HCT116 (cell line): ENCODE measurements around the gene UCHL5. TPM values are rescaled to one million over a fixed set of nuclear protein-coding genes. Genes with fewer than 3 reads are reported as not detected.

Experiments
- ATAC-seq: fragments of 200-7000 bp; cut with Tn5 transposase; 2 replicates; pipeline ENCODE4 v1.9.1; 2020; ENCODE audit warnings: mild to moderate bottlenecking, moderate library complexity
- BruUV-seq: library from RNA; stranded (reverse); fragments of 400-500 nt; replicated peaks from 2 replicates; lab custom pipeline; 2021; lab: Mats Ljungman, UMichigan
- CTCF ChIA-PET: fragments of 300-600 bp; sonication (Branson Sonifier 250); formaldehyde crosslinking; loops from one replicate; lab custom pipeline; 2021; ENCODE audit warnings: antibody characterized with exemption; lab: Charles Lee
- POLR2A ChIA-PET: fragments of 300-600, 350-600 bp; sonication (Branson Sonifier 250); formaldehyde crosslinking; loops from one replicate; lab custom pipeline; 2021; ENCODE audit warnings: antibody characterized with exemption; lab: Charles Lee
- RAD21 ChIA-PET, 2 experiments: fragments of 300-600 bp; sonication (Branson Sonifier 250); formaldehyde crosslinking; loops; one replicate each; lab custom pipeline; 2023; ENCODE audit warnings: low total read pairs in 2 of 2; ENCODE audit not compliant: uncharacterized antibody in 2 of 2, unreplicated experiment in 2 of 2, low non-redundant PET in 1 of 2; lab: Charles Lee
- DNase-seq: peaks from one replicate; pipeline ENCODE4 v3.0.0-alpha.2; 2010; ENCODE audit warnings: low read depth, low spot score
- H2AFZ ChIP-seq: fragments of 200-600 bp; shearing (Covaris generic), sonication (generic); 2 replicates; pipeline ENCODE4 v1.6.1; 2017; ENCODE audit warnings: low read depth, mixed run types, mixed read lengths, antibody characterized with exemption, low read length; ENCODE audit not compliant: poor library complexity, severe bottlenecking
- H3K27ac ChIP-seq: 2 replicates; pipeline ENCODE4 v1.5.1; 2012; ENCODE audit warnings: low read depth, low read length
- H3K27me3 ChIP-seq: fragments of 200-600 bp; sonication (generic); 2 replicates; pipeline ENCODE4 v1.6.1; 2016; ENCODE audit warnings: mixed run types, low read length, mixed read lengths; ENCODE audit not compliant: insufficient read depth
- H3K36me3 ChIP-seq, 2 experiments: fragments of 200-500 bp in 1 of 2; fragments of 200-600 bp in 1 of 2; sonication (Bioruptor generic) in 1 of 2; sonication (generic) in 1 of 2; 2 replicates each; pipeline versions ENCODE4 v1.5.1 to v1.6.1; 2014 to 2016; ENCODE audit warnings: low read length in 2 of 2, inconsistent platforms in 1 of 2, mixed read lengths in 1 of 2, mixed run types in 1 of 2; ENCODE audit not compliant: insufficient read depth in 2 of 2, control insufficient read depth in 1 of 2
- H3K4me1 ChIP-seq, 2 experiments: fragments of 200-600 bp in 1 of 2; sonication (generic) in 1 of 2; 2 replicates each; pipeline versions ENCODE4 v1.5.1 to v1.6.1; 2012 to 2017; ENCODE audit warnings: low read length in 2 of 2, inconsistent platforms in 1 of 2, mild to moderate bottlenecking in 1 of 2, mixed read lengths in 1 of 2, mixed run types in 1 of 2, moderate library complexity in 1 of 2; ENCODE audit not compliant: insufficient read depth in 2 of 2, control insufficient read depth in 1 of 2
- H3K4me2 ChIP-seq: fragments of 200-600 bp; sonication (generic); 2 replicates; pipeline ENCODE4 v1.6.1; 2017; ENCODE audit warnings: mixed run types, low read length, mixed read lengths
- H3K4me3 ChIP-seq, 2 experiments: fragments of 200-600 bp in 1 of 2; sonication (generic) in 1 of 2; replicated peaks in 1 of 2; 2 replicates each; pipeline ENCODE4 v1.5.1; 2011 to 2016; ENCODE audit warnings: low read length in 2 of 2, control low read depth in 1 of 2, low read depth in 1 of 2, mild to moderate bottlenecking in 1 of 2, mixed read lengths in 1 of 2, mixed run types in 1 of 2
- H3K79me2 ChIP-seq: fragments of 200-600 bp; sonication (generic); 2 replicates; pipeline ENCODE4 v1.6.1; 2017; ENCODE audit warnings: mild to moderate bottlenecking, mixed run types, low read length, moderate library complexity, mixed read lengths; ENCODE audit not compliant: insufficient read depth
- H3K9ac ChIP-seq: fragments of 200-600 bp; sonication (generic); 2 replicates; pipeline ENCODE4 v1.6.1; 2016; ENCODE audit warnings: low read length, mixed read lengths
- H3K9me2 ChIP-seq: fragments of 200-600 bp; sonication (generic), shearing (Covaris generic); 2 replicates; pipeline ENCODE4 v1.6.1; 2017; ENCODE audit warnings: mixed run types, mild to moderate bottlenecking, moderate library complexity; ENCODE audit not compliant: insufficient read depth
- H3K9me3 ChIP-seq, 2 experiments: fragments of 200-500 bp in 1 of 2; fragments of 200-600 bp in 1 of 2; sonication (Bioruptor generic) in 1 of 2; sonication (generic) in 1 of 2; 2 replicates each; pipeline ENCODE4 v1.6.1; 2014 to 2017; ENCODE audit warnings: low read length in 2 of 2, mixed read lengths in 2 of 2, inconsistent platforms in 1 of 2, low read depth in 1 of 2, mild to moderate bottlenecking in 1 of 2, mixed run types in 1 of 2, moderate library complexity in 1 of 2; ENCODE audit not compliant: control insufficient read depth in 1 of 2, insufficient read depth in 1 of 2
- H4K20me1 ChIP-seq: fragments of 200-600 bp; sonication (generic), shearing (Covaris generic); 2 replicates; pipeline ENCODE4 v1.6.1; 2017; ENCODE audit warnings: mixed run types, mild to moderate bottlenecking, moderate library complexity; ENCODE audit not compliant: insufficient read depth
- CBX3 ChIP-seq: IDR thresholded peaks from 2 replicates; pipeline ENCODE4 v1.6.1; 2012; ENCODE audit warnings: low read depth
- CTCF ChIP-seq, 3 experiments: fragments of 200-600 bp in 1 of 3; sonication (generic) in 1 of 3; IDR thresholded peaks in 2 of 3; conservative IDR thresholded peaks in 1 of 3; 2 replicates each; pipeline ENCODE4 v1.5.1; 2012 to 2017; ENCODE audit warnings: low read depth in 2 of 3, low read length in 2 of 3, antibody characterized with exemption in 1 of 3, borderline replicate concordance in 1 of 3, control low read depth in 1 of 3, mild to moderate bottlenecking in 1 of 3, mixed read lengths in 1 of 3, mixed run types in 1 of 3, moderate library complexity in 1 of 3; ENCODE audit not compliant: insufficient read depth in 1 of 3
- EGR1 ChIP-seq: IDR thresholded peaks from 2 replicates; pipeline ENCODE4 v1.6.1; 2012; ENCODE audit warnings: low read depth
- ELF1 ChIP-seq: IDR thresholded peaks from 2 replicates; pipeline ENCODE4 v1.6.1; 2012; ENCODE audit warnings: low read depth, borderline replicate concordance
- EZH2 ChIP-seq: fragments of 200-600 bp; sonication (generic); IDR thresholded peaks from 2 replicates; pipeline ENCODE4 v1.6.1; 2017; ENCODE audit warnings: antibody characterized with exemption, mixed run types
- EZH2phosphoT487 ChIP-seq: fragments of 200-600 bp; IDR thresholded peaks from 2 replicates; pipeline ENCODE4 v1.6.1; 2018; ENCODE audit warnings: antibody characterized with exemption, borderline replicate concordance
- FOSL1 ChIP-seq: IDR thresholded peaks from 2 replicates; pipeline ENCODE4 v1.6.1; 2012; ENCODE audit warnings: low read depth
- JUND ChIP-seq: IDR thresholded peaks from 2 replicates; pipeline ENCODE4 v1.6.1; 2012
- POLR2A ChIP-seq: IDR thresholded peaks from 2 replicates; pipeline ENCODE4 v1.7.0; 2011; ENCODE audit warnings: borderline replicate concordance; ENCODE audit not compliant: insufficient read depth, insufficient read length; ENCODE audit errors: extremely low read depth
- SIN3A ChIP-seq: IDR thresholded peaks from 2 replicates; pipeline ENCODE4 v1.6.1; 2012; ENCODE audit warnings: low read depth
- SP1 ChIP-seq: IDR thresholded peaks from 2 replicates; pipeline ENCODE4 v1.6.1; 2012; ENCODE audit warnings: low read depth
- SRF ChIP-seq: IDR thresholded peaks from 2 replicates; pipeline ENCODE4 v1.6.1; 2012; ENCODE audit warnings: low read depth
- TCF7L2 ChIP-seq: IDR thresholded peaks from 2 replicates; pipeline ENCODE4 v1.7.0; 2011; ENCODE audit warnings: borderline replicate concordance, inconsistent platforms; ENCODE audit not compliant: insufficient read depth, insufficient read length; ENCODE audit errors: extremely low read depth
- ZFX ChIP-seq: fragments of 450-650 bp; IDR thresholded peaks from 2 replicates; pipeline ENCODE4 v1.6.1; 2017
- ZNF274 ChIP-seq: fragments of 200-500 bp; sonication (Bioruptor generic); IDR thresholded peaks from 2 replicates; pipeline ENCODE4 v1.6.1; 2014; ENCODE audit warnings: mild to moderate bottlenecking, low read depth, low read length, inconsistent platforms
- intact Hi-C: fragments of 100-400 bp; cut with micrococcal nuclease; formaldehyde crosslinking; loops from 2 replicates; pipeline ENCODE4 v1.10.0; 2022
- total RNA-seq: library from RNA; stranded (reverse); gene quantifications from one replicate; pipeline ENCODE4 v1.2.1, GENCODE V29; 2021; ENCODE audit not compliant: unreplicated experiment
- TF ChIP-seq, protein P1 (sequence below): IDR thresholded peaks from 2 replicates; pipeline ENCODE4 v1.6.1; 2012
- TF ChIP-seq, protein P2 (sequence below): IDR thresholded peaks from 2 replicates; pipeline ENCODE4 v1.6.1; 2012

UCHL5 gene
- total RNA-seq, 1 experiment from 2014 or later = 75.8 TPM

DNA sequence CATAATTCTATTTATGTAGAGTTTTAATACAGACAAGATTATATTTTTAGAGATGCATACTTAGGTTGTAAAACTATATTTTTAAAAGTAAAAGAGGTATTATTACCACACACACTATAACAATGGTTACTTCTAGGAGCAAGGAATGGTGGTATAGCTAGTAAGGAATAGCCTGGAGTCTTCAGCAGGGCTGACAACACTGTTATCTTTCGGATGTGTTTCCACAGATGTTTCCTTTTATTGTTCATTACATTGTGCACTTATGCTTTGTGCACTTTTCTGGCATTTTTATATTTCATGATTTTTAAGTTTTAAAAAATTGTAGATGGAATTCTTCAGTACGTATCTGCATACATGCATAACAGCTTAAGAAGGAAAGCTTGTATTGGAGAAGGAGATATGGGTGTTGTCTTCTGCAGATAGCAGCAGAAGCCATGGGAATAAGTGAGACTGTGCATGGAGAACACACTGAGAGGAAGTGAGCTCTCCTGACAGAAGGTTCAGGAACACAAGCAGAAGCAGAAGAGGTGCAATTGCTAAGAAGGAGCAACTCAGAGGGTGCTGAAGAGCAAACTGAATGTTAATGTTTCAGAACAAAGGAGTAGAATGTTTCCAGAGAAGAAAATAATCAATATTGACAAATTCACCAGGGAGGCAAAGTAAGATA lies 91.8 kb downstream of the UCHL5 start:
- BruUV-seq = no TSS peak
- intact Hi-C loops = no loop called here
- Histone ChIP-seq H3K4me2 (peak overlapping the region; percentile 30), H3K36me3 (peaks cover 0 to 5% of the 10 kb centered on the region in 2 experiments; a peak in 1 of 4 replicates), H3K4me1 (peaks cover 18 to 45% of the 10 kb centered on the region in 2 experiments), H3K9me2 (no peaks in the 10 kb centered on the region), H2AFZ (no peak overlapping the region), H3K79me2 (peaks cover 5% of the 10 kb centered on the region; the same call in 1 of the 2 replicates), H3K9ac (no peak overlapping the region), H3K4me3 (no peak overlapping the region), H3K27ac (peak overlapping the region; percentile 37; the same call in 1 of the 2 replicates), H3K9me3 (no peaks in the 10 kb centered on the region), H3K27me3 (no peaks in the 10 kb centered on the region), H4K20me1 (no peaks in the 10 kb centered on the region)
- DNase-seq (no peak), ATAC-seq (no peak)
- ChIA-PET POLR2A (no interaction called here), RAD21 (no interaction called here), CTCF (no interaction called here)
- TF ChIP-seq SIN3A = no peak
- TF ChIP-seq JUND = no peak
- no peak; the same call in 1 of the 2 replicates for TF ChIP-seq SP1

DNA sequence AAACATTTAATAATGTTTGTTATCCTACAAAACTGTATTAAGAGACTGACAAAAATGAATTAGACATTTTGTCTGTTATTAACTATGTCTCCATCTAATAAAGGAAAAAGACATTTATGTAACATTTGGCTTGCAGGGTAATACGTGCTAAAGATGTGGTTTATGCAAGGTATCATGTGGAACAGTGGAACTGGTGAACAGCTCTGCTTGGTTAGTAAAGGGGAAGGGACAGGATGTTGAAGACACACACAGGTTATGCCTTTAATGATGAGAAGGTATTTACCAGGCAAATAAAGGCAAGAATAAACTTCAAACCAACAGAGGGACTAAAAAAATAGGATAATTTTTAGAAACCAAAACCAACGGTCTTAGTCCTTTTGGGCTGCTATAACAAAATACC lies 93.1 kb downstream of the UCHL5 start:
- no TSS peak for BruUV-seq
- Histone ChIP-seq H3K79me2 (peaks cover 5% of the 10 kb centered on the region; the same call in 1 of the 2 replicates), H3K27me3 (no peaks in the 10 kb centered on the region), H3K27ac (no peak overlapping the region), H3K4me1 (peaks cover 8 to 35% of the 10 kb centered on the region in 2 experiments), H2AFZ (no peak overlapping the region), H3K9ac (no peak overlapping the region), H4K20me1 (no peaks in the 10 kb centered on the region), H3K4me3 (no peak overlapping the region), H3K36me3 (peaks cover 0 to 5% of the 10 kb centered on the region in 2 experiments; a peak in 1 of 4 replicates), H3K9me2 (no peaks in the 10 kb centered on the region), H3K4me2 (no peak overlapping the region), H3K9me3 (no peaks in the 10 kb centered on the region)
- ChIA-PET CTCF (no interaction called here), RAD21 (no interaction called here), POLR2A (no interaction called here)
- no peak for DNase-seq
- intact Hi-C loops = no loop called here
- ATAC-seq = no peak
- TF ChIP-seq POLR2A = no peak
- TF ChIP-seq ZNF274 = no peak
- no peak for TF ChIP-seq EZH2phosphoT487
- no peak for TF ChIP-seq CBX3
- TF ChIP-seq TCF7L2 = no peak
- no peak for TF ChIP-seq SP1
- no peak for TF ChIP-seq FOSL1
- no peak for TF ChIP-seq EGR1
- no peak for TF ChIP-seq SIN3A
- TF ChIP-seq ELF1 = no peak
- no peak for TF ChIP-seq CTCF (IDR thresholded peaks at IDR 0.05 in 2 of 3, conservative IDR thresholded peaks at IDR 0.05 in 1 of 3; ENCODE audit: borderline replicate concordance in 1 of 3, insufficient read depth in 1 of 3, low read depth in 2 of 3, low read length in 2 of 3)
- no peak for TF ChIP-seq JUND
- TF ChIP-seq SRF = no peak
- TF ChIP-seq EZH2 = no peak
- TF ChIP-seq, protein P1, sequence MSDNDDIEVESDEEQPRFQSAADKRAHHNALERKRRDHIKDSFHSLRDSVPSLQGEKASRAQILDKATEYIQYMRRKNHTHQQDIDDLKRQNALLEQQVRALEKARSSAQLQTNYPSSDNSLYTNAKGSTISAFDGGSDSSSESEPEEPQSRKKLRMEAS = no peak
- TF ChIP-seq, protein P2, sequence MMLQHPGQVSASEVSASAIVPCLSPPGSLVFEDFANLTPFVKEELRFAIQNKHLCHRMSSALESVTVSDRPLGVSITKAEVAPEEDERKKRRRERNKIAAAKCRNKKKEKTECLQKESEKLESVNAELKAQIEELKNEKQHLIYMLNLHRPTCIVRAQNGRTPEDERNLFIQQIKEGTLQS = no peak
- TF ChIP-seq ZFX = no peak
